ENCODE results near the gene LILRA6.

LILRA6 gene

GRCh38 chr19:54266133-54266532 lies 23.5 kb upstream of the LILRA6 start:
- Histone ChIP-seq H3K27me3 (ENCODE audit: control insufficient read depth in 1 of 2, insufficient read depth in 2 of 2, low read length in 2 of 2) (peaks cover 3 to 6% of the 10 kb centered on the region in 2 donors), H3K27ac (ENCODE audit: low read depth, low read length) (no peak overlapping the region), H3K4me1 (ENCODE audit: control insufficient read depth in 1 of 2, insufficient read depth in 2 of 2, low read length in 2 of 2) (no peaks in the 10 kb centered on the region), H3K9me3 (ENCODE audit: control insufficient read depth in 1 of 2, low read length in 2 of 2) (no peaks in the 10 kb centered on the region), H3K4me3 (ENCODE audit: low read depth in 1 of 2, low read length in 2 of 2) (no peak overlapping the region), H3K9ac (ENCODE audit: low read depth in 1 of 2, low read length in 2 of 2) (no peak overlapping the region), H3K36me3 (ENCODE audit: control insufficient read depth in 1 of 2, insufficient read depth in 2 of 2, low read length in 2 of 2) (no peaks in the 10 kb centered on the region)

DNA sequence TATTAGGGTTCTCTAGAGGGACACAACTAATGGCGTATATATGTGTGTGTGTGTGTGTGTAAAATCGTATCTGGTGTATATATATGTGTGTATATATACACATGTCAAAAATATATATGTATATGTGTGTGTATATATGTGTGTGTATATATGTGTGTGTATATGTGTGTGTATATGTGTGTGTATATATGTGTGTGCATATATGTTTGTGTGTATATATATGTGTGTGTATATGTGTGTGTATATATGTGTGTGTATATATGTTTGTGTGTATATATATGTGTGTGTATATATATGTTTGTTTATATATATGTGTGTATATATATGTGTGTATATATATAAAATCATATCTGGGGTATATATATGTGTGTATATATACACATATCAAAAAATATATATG lies 19.9 kb upstream of the LILRA6 start:
- Histone ChIP-seq H3K27me3 (ENCODE audit: control insufficient read depth in 1 of 2, insufficient read depth in 2 of 2, low read length in 2 of 2) (peaks cover 0 to 2% of the 10 kb centered on the region in 2 donors), H3K4me1 (ENCODE audit: control insufficient read depth in 1 of 2, insufficient read depth in 2 of 2, low read length in 2 of 2) (no peaks in the 10 kb centered on the region), H3K9me3 (ENCODE audit: control insufficient read depth in 1 of 2, low read length in 2 of 2) (no peaks in the 10 kb centered on the region), H3K4me3 (ENCODE audit: low read depth in 1 of 2, low read length in 2 of 2) (no peak overlapping the region), H3K27ac (ENCODE audit: low read depth, low read length) (no peak overlapping the region), H3K9ac (ENCODE audit: low read depth in 1 of 2, low read length in 2 of 2) (no peak overlapping the region), H3K36me3 (ENCODE audit: control insufficient read depth in 1 of 2, insufficient read depth in 2 of 2, low read length in 2 of 2) (no peaks in the 10 kb centered on the region)

DNA sequence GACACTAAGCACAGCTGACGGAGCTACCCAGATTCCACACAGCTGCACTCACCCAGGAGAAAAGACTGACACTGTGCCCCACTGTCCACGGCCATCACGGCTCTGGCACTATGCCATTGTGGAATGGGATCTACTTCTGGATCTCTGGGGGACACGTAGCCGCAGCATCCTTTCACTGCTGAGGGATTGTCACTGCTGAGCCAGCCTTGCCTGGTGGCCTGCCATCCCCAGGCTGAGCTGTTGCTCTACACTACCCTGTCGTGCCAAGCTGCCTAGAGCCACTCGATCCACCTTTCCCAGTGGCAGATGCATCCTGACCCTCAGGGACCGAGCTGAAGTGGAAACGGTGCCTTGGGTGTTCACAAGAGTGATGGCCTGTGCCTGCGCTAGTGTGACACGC lies 19.5 kb upstream of the LILRA6 start:
- Histone ChIP-seq H3K4me1 (ENCODE audit: control insufficient read depth in 1 of 2, insufficient read depth in 2 of 2, low read length in 2 of 2) (no peaks in the 10 kb centered on the region), H3K4me3 (ENCODE audit: low read depth in 1 of 2, low read length in 2 of 2) (no peak overlapping the region), H3K36me3 (ENCODE audit: control insufficient read depth in 1 of 2, insufficient read depth in 2 of 2, low read length in 2 of 2) (no peaks in the 10 kb centered on the region), H3K9me3 (ENCODE audit: control insufficient read depth in 1 of 2, low read length in 2 of 2) (no peaks in the 10 kb centered on the region), H3K27ac (ENCODE audit: low read depth, low read length) (no peak overlapping the region), H3K27me3 (ENCODE audit: control insufficient read depth in 1 of 2, insufficient read depth in 2 of 2, low read length in 2 of 2) (peaks cover 0 to 2% of the 10 kb centered on the region in 2 donors), H3K9ac (ENCODE audit: low read depth in 1 of 2, low read length in 2 of 2) (no peak overlapping the region)

GRCh38 chr19:54257116-54257480 lies 14.5 kb upstream of the LILRA6 start, which contains the start of gene LILRB5:
Gene LILRB5, minus strand, starts transcription at chr19:54257273. Its CDS starts 80 bp downstream, at chr19:54257193.
- H3K36me3 ChIP-seq (ENCODE audit: control insufficient read depth in 1 of 2, insufficient read depth in 2 of 2, low read length in 2 of 2) = no peaks in the 10 kb centered on the region
- H3K4me3 ChIP-seq (ENCODE audit: low read depth in 1 of 2, low read length in 2 of 2) = no peak within 1 kb of the TSS
- peaks cover 0 to 5% of the 10 kb centered on the region in 2 donors for H3K27me3 ChIP-seq (ENCODE audit: control insufficient read depth in 1 of 2, insufficient read depth in 2 of 2, low read length in 2 of 2)

GRCh38 chr19:54256250-54257115 lies 13.9 kb upstream of the LILRA6 start:
- peaks cover 0 to 4% of the 10 kb centered on the region in 2 donors for H3K27me3 ChIP-seq (ENCODE audit: control insufficient read depth in 1 of 2, insufficient read depth in 2 of 2, low read length in 2 of 2)
- H3K4me1 ChIP-seq (ENCODE audit: control insufficient read depth in 1 of 2, insufficient read depth in 2 of 2, low read length in 2 of 2) = no peaks in the 10 kb centered on the region
- H3K27ac ChIP-seq (ENCODE audit: low read depth, low read length) = no peak overlapping the region
- H3K4me3 ChIP-seq (ENCODE audit: low read depth in 1 of 2, low read length in 2 of 2) = no peak overlapping the region
- no peaks in the 10 kb centered on the region for H3K9me3 ChIP-seq (ENCODE audit: control insufficient read depth in 1 of 2, low read length in 2 of 2)
- no peaks in the 10 kb centered on the region for H3K36me3 ChIP-seq (ENCODE audit: control insufficient read depth in 1 of 2, insufficient read depth in 2 of 2, low read length in 2 of 2)
- no peak overlapping the region for H3K9ac ChIP-seq (ENCODE audit: low read depth in 1 of 2, low read length in 2 of 2)

More at GRCh38 chr19:54257116-54257480, 14.5 kb upstream of the LILRA6 start, which contains the start of gene LILRB5:
- H3K4me1 ChIP-seq (ENCODE audit: control insufficient read depth in 1 of 2, insufficient read depth in 2 of 2, low read length in 2 of 2) = no peaks in the 10 kb centered on the region
- H3K27ac ChIP-seq (ENCODE audit: low read depth, low read length) = no peak within 1 kb of the TSS
- no peak within 1 kb of the TSS for H3K9ac ChIP-seq (ENCODE audit: low read depth in 1 of 2, low read length in 2 of 2)
- no peaks in the 10 kb centered on the region for H3K9me3 ChIP-seq (ENCODE audit: control insufficient read depth in 1 of 2, low read length in 2 of 2)

- H3K9ac ChIP-seq (ENCODE audit: low read depth in 1 of 2, low read length in 2 of 2) = no peak overlapping the region
- no peaks in the 10 kb centered on the region for H3K4me1 ChIP-seq (ENCODE audit: control insufficient read depth in 1 of 2, insufficient read depth in 2 of 2, low read length in 2 of 2)
- H3K4me3 ChIP-seq (ENCODE audit: low read depth in 1 of 2, low read length in 2 of 2) = no peak overlapping the region
- H3K9me3 ChIP-seq (ENCODE audit: control insufficient read depth in 1 of 2, low read length in 2 of 2) = no peaks in the 10 kb centered on the region
- H3K36me3 ChIP-seq (ENCODE audit: control insufficient read depth in 1 of 2, insufficient read depth in 2 of 2, low read length in 2 of 2) = no peaks in the 10 kb centered on the region
- H3K27me3 ChIP-seq (ENCODE audit: control insufficient read depth in 1 of 2, insufficient read depth in 2 of 2, low read length in 2 of 2) = peaks cover 0 to 4% of the 10 kb centered on the region in 2 donors
- no peak overlapping the region for H3K27ac ChIP-seq (ENCODE audit: low read depth, low read length)
Measured at GRCh38 chr19:54255105-54255775, 12.7 kb upstream of the LILRA6 start.

DNA sequence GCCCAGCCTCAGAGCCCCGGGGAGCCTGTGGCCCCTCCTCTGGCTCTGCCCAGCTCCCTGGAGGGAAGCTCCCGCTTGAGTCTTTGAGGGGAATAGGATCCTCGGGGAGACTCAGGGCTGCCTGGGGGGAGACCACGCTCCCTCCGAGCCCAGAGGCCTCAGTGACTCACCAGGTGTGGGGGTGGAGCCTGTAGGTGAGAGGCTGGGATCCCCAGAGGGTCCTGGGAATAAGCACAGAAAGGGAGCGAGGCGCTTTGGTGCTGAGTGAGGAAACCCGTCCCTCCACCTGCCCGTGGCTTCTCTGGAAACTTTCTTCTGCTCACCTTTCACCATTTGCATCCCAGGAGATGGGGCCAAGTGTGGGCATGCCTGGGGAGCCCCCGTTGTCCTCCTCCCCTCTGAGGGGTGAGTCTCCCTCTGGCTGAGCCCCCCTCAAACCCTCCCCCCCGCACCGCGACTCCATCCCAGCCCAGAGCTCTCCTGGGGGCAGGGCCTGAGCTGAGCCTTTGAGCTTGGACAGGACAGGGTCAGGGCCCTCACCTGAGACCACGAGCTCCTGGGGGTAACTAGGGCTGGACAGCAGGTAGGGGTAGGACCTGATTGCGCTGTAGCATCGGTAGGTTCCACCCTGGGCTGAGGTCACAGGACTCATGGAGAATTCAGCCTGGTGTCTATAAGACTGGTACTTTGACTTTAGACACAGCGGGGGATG lies 11.8 kb upstream of the LILRA6 start:
- Histone ChIP-seq H3K9ac (ENCODE audit: low read depth in 1 of 2, low read length in 2 of 2) (no peak overlapping the region), H3K27me3 (ENCODE audit: control insufficient read depth in 1 of 2, insufficient read depth in 2 of 2, low read length in 2 of 2) (peaks cover 0 to 4% of the 10 kb centered on the region in 2 donors), H3K4me3 (ENCODE audit: low read depth in 1 of 2, low read length in 2 of 2) (no peak overlapping the region), H3K9me3 (ENCODE audit: control insufficient read depth in 1 of 2, low read length in 2 of 2) (no peaks in the 10 kb centered on the region), H3K4me1 (ENCODE audit: control insufficient read depth in 1 of 2, insufficient read depth in 2 of 2, low read length in 2 of 2) (no peaks in the 10 kb centered on the region), H3K27ac (ENCODE audit: low read depth, low read length) (no peak overlapping the region), H3K36me3 (ENCODE audit: control insufficient read depth in 1 of 2, insufficient read depth in 2 of 2, low read length in 2 of 2) (no peaks in the 10 kb centered on the region)

- Histone ChIP-seq H3K27ac (ENCODE audit: low read depth, low read length) (no peak overlapping the region), H3K9ac (ENCODE audit: low read depth in 1 of 2, low read length in 2 of 2) (no peak overlapping the region), H3K27me3 (ENCODE audit: control insufficient read depth in 1 of 2, insufficient read depth in 2 of 2, low read length in 2 of 2) (peaks cover 0 to 4% of the 10 kb centered on the region in 2 donors), H3K4me3 (ENCODE audit: low read depth in 1 of 2, low read length in 2 of 2) (no peak overlapping the region), H3K9me3 (ENCODE audit: control insufficient read depth in 1 of 2, low read length in 2 of 2) (no peaks in the 10 kb centered on the region), H3K36me3 (ENCODE audit: control insufficient read depth in 1 of 2, insufficient read depth in 2 of 2, low read length in 2 of 2) (no peaks in the 10 kb centered on the region), H3K4me1 (ENCODE audit: control insufficient read depth in 1 of 2, insufficient read depth in 2 of 2, low read length in 2 of 2) (no peaks in the 10 kb centered on the region)
Measured at GRCh38 chr19:54253331-54254194, 11.0 kb upstream of the LILRA6 start.

DNA sequence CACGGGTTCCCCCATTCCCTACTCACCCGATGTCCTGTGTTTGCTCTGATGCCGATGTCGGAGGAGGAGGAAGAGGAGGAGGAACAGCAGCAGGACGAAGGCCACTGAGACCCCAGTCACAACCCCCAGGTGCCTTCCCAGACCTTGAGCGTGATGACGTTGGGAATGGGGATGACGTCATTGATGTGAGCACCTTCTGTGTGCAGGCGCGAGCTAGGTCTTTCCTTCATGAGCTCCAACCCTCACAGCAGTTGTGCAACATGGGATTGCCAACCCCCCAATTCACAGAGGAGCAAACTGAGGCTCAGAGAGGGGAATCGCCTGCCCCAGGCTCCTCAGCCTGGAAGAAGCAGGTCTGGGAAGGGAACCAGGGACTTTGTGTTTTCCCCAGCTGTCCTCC lies 10.3 kb upstream of the LILRA6 start:
- Histone ChIP-seq H3K27ac (ENCODE audit: low read depth, low read length) (no peak overlapping the region), H3K36me3 (ENCODE audit: control insufficient read depth in 1 of 2, insufficient read depth in 2 of 2, low read length in 2 of 2) (no peaks in the 10 kb centered on the region), H3K9me3 (ENCODE audit: control insufficient read depth in 1 of 2, low read length in 2 of 2) (no peaks in the 10 kb centered on the region), H3K9ac (ENCODE audit: low read depth in 1 of 2, low read length in 2 of 2) (no peak overlapping the region), H3K4me3 (ENCODE audit: low read depth in 1 of 2, low read length in 2 of 2) (no peak overlapping the region), H3K4me1 (ENCODE audit: control insufficient read depth in 1 of 2, insufficient read depth in 2 of 2, low read length in 2 of 2) (no peaks in the 10 kb centered on the region), H3K27me3 (ENCODE audit: control insufficient read depth in 1 of 2, insufficient read depth in 2 of 2, low read length in 2 of 2) (peaks cover 0 to 4% of the 10 kb centered on the region in 2 donors)

All from duodenal mucosa (tissue), 2 donors.